HG03565 (cell line): ENCODE data around the gene ANXA4.
"Not testable (repeated sequence)": the region's sequence is repeated elsewhere in the genome, so short reads cannot be mapped to it uniquely, and the experiment has no call there.

Experiments
- ATAC-seq: cut with Tn5 transposase; IDR thresholded peaks from one replicate; pipeline ENCODE4 v1.9.1; 2021; ENCODE audit warnings: mild to moderate bottlenecking, moderate library complexity; ENCODE audit not compliant: unreplicated experiment

Gene ANXA4

GRCh38 chr2:69720404-69720803 lies 21.5 kb upstream of the ANXA4 start:
- ATAC-seq = no peak

DNA sequence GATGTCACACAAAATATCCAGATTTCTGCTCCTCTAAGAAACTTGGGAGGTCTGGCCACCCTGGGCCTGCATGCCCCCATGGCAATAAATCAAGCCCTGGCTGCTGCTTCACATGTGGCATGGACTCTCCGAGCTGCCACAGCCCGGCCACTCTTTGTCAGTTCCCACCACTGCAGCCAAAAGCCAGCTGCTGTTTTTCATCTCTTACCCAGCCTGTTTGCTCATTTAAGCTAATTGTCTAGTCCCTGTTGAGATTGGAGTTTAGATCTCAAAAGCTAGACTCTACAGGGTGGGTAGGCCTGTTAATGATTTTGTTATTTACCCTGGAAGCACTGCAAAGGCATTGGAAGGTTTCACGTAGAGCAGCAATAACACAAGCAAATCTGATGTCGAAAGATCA lies 20.9 kb upstream of the ANXA4 start:
- no peak for ATAC-seq

DNA sequence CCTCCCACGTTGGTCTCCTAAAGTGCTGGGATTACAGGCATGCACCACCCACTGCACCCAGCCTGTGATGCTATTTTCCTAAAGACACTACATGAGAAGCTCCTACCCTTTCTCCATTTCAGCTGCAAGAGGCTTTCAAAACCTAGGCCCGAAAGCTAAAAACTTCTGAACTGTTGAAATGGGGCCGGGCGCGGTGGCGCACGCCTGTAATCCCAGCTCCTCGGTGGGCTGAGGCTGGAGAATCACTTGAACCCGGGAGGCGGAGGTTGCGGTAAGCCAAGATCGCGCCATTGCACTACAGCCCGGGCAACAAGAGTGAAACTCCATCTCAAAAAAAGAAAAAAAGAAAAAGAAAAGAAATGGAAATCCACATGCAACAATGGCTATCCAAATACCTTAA lies 18.1 kb upstream of the ANXA4 start:
- no peak for ATAC-seq

DNA sequence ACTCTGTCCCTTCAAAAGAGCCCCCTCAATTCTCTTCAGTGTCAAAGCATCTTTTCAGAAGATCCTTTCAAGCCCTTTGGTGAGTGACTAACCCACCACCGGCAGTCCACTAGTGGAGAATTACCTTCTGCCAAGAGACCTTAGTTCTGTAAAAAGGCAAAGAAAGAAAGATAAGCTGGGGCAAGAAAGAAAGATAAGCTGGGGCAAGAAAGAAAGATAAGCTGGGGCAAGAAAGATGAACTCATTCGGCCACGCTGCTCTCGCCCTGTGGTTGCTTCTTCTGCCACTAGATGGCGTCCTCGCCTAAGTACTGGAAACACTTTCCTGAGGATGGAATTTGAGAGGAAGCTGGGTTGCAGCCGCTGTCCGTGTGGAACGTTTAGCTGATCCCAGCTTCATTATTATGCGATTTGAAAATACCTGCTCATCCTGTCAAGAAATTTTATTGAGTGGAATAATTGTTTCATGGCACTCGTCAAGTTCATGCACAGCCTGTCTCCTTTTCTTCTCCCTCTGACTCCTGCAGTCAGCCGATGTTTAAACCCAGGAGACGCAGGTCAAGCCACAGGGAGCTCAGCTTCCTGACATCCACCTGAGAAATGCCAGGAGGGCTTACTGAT lies 17.3 kb upstream of the ANXA4 start:
- peak; percentile 43 for ATAC-seq

DNA sequence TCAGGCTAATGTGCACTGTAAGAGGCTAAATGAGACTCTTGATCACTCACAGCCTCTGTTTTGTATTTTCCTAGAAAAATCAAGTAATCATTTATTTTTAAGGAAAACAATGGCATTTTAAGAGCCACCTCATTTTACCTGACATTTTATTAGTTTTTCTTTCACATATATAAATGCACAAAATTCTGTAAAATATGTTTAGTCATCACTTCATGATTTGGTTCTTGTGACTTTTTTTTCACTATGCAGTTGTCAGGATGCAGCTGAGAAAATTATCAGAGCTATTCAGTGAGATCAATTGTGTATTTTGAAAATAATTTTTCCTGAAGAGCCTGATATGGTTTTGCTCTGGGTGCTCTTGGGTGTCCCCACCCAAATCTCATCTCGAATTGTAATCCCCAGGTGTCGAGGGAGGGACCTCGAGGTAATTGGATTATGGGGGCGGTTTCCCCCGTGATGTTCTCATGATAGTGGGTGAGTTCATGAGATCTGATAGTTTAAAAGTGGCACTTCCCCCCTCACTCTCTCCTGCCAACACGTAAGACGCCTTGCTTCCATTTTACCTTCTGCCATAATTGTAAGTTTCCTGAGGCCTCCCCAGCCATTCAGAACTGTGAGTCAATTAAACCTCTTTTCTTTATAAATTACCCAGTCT lies 16.1 kb upstream of the ANXA4 start:
- no peak for ATAC-seq

GRCh38 chr2:69729266-69729665 lies 12.7 kb upstream of the ANXA4 start:
- ATAC-seq = no peak

DNA sequence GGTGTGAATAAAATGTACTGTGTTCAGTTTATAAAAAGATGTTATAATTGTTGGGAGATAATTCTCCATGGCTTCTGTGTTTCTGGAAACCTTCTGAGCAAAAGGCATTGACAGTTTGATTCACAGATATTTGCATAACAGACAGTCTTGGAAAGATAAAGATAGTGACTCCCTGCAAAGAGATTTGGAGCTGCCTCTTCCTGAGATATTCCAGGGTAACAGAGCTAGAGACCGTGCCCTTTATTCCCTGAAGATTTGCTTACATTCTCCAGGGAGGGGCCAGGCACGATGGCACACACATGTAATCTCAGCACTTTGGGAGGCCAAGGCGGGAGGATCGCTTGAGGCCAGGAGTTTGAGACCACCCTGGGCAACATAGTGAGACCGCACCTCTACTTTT lies 12.2 kb upstream of the ANXA4 start:
- ATAC-seq = no peak

DNA sequence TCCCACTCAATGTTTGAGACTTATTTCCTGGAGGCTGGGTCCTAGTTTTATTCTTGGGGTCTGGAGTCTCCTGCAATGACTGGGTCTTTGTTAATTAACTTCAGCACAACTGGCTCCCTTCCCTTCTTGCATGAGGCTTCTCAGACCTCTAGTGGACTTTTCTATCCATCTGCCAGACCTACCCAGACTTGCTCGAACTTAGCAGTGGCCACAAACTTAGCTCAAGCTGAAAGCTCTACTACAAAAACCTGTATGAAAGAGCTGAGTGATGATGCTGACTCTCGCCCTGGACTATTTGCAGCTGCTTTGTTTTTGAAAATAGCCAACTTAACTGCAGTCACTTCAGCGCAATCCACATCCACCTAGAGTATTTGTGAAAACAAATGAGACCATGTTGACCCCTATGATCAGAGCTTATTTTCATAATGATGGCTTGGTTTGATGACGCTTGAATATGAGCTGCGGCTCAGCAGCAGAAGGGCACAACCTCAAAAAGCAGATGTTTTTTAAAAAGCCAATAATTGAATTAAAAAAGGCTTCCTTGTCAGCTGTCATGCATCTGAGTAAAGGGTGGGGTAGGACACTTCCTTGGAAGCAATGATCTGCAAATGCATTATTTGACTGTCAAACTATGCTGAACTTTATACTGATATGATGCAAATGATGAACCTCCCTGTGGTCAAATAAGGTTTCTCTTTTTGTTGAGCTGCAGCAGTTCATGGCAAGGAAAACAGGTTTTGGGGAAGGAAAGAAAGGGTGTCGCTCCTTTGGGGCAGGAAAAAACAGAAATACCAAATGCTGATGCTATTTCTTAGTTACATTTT lies 10.6 kb upstream of the ANXA4 start:
- ATAC-seq = no peak

GRCh38 chr2:69733342-69734034 lies 8.4 kb upstream of the ANXA4 start:
- no peak for ATAC-seq

DNA sequence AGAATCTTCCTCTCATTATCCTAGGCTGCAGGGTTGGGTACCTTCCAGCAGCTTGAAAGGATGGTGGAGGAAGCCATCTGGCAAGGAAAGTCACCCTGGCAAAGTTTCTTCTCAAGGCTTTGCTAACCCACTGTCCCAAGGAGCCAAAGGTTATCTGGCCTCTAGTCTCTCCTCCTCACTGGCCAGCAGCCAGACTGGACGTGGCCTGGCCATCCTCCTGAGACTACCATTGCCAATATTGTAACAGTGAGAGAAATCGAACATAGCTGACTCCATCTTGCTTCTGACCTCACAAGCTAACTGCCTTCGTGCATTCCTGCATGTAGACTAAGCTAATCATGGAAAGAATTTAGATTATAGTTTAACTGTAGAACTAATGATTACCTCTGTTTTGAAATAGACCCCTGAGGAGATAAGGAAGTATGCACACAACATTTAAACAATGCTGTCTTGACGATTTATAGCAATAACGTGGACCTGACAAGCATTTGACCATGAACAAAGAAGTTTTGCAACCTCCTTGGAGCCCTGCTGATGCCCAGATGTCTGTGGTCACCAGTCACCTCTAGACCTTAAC lies 7.8 kb upstream of the ANXA4 start:
- no peak for ATAC-seq

GRCh38 chr2:69734854-69735544 lies 6.9 kb upstream of the ANXA4 start:
- ATAC-seq = no peak

DNA sequence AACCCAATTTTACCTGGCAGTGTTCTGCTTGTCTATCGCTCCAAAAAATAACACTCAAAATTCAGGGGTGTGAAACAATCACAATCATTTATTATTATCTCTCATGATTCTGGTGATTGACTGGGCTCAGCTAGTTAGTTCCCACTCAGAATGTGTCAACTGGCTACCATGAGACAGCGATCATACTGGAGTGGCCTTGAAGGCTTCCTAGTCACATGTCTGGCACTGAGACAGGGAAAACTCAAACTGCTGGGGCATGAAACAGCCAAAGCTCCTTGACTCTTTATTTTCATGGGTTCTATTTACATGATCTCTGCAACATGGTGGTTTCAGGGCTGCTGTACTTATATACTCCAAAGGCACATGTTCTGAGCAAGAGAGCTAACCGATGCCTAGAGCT lies 6.2 kb upstream of the ANXA4 start:
- no peak for ATAC-seq

- ATAC-seq = not testable (repeated sequence)
Observed at GRCh38 chr2:69738149-69738548, 3.8 kb upstream of the ANXA4 start.

DNA sequence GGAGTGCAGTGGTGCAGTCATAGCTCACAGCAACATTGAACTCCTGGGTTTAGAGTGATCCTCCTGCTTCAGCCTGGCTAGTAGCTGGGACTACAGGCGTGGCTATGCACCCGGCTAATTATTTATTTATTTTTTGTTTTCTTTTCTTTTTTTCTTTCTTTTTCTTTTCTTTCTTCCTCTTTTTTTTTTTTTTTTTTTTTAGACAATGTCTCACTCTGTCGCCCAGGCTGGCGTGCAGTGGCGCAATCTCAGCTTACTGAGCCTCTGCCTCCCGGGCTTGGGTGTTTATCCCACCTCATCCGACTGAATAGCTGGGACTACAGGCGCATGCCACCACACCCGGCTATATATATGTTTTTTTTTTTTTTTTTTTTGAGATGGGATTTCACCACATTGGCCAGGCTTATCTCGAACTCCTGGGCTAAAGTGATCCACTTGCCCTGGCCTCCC lies 1.4 kb upstream of the ANXA4 start:
- ATAC-seq = no peak

DNA sequence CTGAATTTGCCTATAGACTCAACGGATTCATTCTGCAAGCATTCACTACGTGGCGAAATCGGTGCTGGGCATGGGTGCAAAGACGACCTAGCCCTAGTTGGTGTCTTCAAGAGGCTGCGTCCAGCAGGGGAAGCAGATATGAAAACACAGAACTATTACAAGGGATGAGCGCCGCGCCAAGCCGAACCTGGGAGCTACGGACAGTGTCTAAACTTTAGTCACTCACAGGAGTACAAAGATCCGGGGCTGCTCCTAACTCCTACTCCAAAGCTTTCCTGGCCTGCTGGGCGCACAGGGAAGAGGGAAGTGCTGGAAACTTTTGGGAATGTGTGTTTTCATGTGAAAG lies 732 bp upstream of the ANXA4 start:
- ATAC-seq = no peak

- ATAC-seq = peak; percentile 22
Observed at GRCh38 chr2:69742322-69742952, 503 bp downstream of the ANXA4 start.

- no peak for ATAC-seq
Observed at GRCh38 chr2:69743847-69744264, 1.9 kb downstream of the ANXA4 start.

DNA sequence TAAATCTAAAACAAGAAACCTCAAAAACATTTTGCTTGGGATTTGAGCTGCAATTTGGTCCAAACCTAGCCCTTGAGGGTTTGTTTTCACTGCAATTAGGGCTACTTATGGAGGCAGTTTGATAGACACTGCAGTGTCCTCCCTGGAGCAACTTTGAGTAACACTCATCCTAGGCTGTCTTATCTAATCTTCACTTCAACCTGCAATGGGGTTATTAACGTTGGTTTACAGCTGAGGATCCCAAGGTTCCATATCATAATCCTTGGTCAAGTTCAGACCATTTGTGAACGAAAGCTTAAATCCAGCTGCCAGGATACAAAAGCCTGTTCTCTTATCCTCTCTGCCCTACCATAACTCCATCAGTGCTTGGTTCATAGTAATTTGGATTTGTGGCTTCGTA lies 2.5 kb downstream of the ANXA4 start:
- ATAC-seq = no peak

- ATAC-seq = no peak
Observed at GRCh38 chr2:69745035-69745434, 3.1 kb downstream of the ANXA4 start.

DNA sequence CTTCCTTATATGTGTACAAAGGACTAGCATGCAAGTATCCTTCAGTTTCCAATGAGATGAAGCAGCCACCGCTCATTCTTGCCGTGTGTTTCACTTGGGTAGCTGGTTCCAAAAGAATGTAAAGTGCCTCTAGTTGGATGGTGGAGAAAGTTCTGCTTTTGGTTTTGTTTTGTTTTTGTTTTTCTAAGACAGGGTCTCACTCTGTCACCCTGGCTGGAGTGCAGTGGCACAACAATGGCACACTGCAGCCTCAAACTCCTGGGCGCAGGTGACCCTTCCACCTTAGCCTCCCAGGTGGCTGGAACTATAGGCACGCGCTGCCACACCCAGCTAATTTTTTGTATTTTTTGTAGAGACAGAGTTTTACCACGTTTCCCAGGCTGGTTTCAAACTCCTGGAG lies 8.3 kb downstream of the ANXA4 start:
- ATAC-seq = no peak
